GM21381 (cell line): ENCODE data around the gene RIPK3.

Experiments
- ATAC-seq: cut with Tn5 transposase; IDR thresholded peaks from one replicate; pipeline ENCODE4 v1.9.1; 2021; ENCODE audit warnings: mild to moderate bottlenecking, moderate library complexity; ENCODE audit not compliant: unreplicated experiment

The RIPK3 gene

DNA sequence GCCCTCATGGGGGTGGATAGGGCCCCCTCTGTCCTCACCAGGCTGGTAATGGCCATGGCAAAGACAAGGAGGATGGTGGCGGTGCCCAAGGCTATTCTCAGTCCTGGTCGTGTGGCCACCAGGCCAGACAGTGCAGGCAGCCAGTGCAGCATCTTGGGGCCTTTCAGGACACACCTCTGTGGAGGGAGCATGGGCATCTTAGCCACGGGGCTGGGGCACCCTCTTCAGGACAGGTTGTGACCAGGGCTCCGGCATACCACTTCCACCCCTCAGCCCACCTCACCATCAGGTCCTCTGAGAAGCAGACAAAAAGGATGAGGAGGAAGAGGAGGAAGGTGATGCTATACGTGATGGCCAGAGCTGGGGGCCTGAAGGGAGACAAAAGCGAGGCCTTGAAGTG is 15.8 kb downstream of the RIPK3 start:
- no peak for ATAC-seq

DNA sequence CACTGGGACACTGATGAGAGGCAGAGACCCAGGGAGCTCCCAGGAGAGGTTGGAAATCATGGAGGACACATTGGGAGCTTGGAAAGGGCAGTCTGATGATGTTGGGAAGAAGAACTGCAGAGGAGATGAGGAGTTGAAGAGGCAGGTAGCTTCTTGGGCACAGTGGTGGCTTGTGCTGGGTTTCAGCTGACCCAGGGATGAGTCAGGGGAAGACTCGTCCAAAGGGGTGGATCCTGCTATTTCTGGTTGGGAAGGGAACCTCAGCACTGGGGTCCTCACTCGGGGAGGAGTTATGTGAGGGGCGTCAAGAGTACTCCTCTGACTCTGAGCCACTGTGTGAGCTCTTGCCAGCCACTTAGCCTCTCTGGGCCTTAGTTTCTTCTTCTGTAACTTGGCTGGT is 16.4 kb downstream of the RIPK3 start:
- ATAC-seq: no peak

DNA sequence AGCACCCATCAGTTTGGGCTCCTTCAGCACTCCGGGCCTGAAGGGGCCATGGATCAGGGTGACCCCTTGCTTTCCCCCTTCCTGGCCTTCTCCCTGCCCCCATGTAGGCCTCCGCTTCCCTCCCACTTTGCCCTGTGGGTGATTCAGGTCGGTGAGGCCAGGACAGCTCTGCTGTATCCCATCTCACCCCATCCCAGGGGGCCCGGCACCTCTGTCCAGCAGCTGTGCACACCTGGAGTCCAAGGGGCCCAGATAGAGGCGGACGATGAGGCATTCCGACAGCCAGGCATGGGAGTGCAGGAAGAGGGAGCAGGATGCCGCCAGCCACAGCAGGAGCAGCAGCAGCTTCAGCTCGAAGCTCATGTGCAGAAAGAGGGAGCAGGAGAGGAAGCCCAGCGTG is 17.1 kb downstream of the RIPK3 start:
- no peak for ATAC-seq

DNA sequence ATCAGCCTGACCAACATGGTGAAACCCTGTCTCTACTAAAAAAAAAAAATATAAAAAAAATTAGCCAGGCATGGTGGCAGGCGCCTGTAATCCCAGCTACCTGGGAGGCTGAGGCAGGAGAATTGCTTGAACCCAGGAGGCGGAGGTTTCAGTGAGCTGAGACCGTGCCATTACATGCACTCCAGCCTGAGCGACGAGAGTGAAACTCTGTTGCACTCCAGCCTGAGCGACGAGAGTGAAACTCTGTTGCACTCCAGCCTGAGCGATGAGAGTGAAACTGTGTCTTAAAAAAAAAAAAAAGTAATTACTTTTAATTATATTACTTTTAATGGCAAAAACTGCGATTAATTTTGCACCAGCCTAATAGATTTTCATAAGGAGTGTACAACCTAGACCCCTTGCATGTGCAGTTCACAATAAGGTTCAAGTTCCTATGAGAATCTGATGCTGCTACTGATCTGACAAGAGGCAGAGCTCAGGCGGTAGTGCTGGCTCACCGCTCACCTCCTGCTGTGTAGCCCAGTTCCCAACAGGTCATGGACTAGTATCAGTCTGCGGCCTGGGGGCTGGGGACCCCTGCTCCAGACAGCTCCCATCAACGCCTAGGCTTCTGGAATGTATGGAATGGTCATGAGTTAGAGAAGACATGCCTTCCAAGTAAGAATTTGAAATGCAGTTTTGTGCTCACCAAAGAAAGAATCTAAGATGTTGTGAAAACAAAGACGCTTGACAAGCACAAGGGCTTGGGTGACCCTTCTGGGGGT is 18.4 kb downstream of the RIPK3 start:
- no peak for ATAC-seq

GRCh38 chr14:24317141-24317928 is 22.5 kb downstream of the RIPK3 start:
- ATAC-seq: no peak

DNA sequence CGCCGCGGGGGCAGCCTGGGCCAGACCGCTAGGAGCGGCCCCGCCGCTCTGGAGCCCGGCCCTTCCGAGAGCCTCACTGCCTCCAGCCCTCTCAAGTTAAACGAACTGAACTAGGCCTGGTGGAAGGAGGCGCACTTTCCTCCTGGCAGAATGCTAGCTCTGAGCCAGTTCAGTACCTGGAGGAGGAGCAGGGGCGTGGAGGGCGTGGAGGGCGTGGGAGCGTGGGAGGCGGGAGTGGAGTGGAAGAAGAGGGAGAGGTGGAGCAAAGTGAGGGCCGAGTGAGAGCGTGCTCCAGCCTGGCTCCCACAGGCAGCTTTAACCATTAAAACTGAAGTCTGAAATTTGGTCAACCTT is 23.2 kb downstream of the RIPK3 start:
- ATAC-seq: no peak

GRCh38 chr14:24315807-24316596 is 23.8 kb downstream of the RIPK3 start:
- no peak for ATAC-seq

GRCh38 chr14:24315243-24315806 is 24.5 kb downstream of the RIPK3 start:
- ATAC-seq: no peak

- ATAC-seq: no peak
These were observed 25.2 kb downstream of the RIPK3 start for GRCh38 chr14:24314377-24315193.

GRCh38 chr14:24313913-24314312 is 25.9 kb downstream of the RIPK3 start:
- no peak for ATAC-seq

GRCh38 chr14:24312736-24313507 is 26.9 kb downstream of the RIPK3 start:
- ATAC-seq: no peak

GRCh38 chr14:24311837-24312615 is 27.8 kb downstream of the RIPK3 start:
- no peak for ATAC-seq

DNA sequence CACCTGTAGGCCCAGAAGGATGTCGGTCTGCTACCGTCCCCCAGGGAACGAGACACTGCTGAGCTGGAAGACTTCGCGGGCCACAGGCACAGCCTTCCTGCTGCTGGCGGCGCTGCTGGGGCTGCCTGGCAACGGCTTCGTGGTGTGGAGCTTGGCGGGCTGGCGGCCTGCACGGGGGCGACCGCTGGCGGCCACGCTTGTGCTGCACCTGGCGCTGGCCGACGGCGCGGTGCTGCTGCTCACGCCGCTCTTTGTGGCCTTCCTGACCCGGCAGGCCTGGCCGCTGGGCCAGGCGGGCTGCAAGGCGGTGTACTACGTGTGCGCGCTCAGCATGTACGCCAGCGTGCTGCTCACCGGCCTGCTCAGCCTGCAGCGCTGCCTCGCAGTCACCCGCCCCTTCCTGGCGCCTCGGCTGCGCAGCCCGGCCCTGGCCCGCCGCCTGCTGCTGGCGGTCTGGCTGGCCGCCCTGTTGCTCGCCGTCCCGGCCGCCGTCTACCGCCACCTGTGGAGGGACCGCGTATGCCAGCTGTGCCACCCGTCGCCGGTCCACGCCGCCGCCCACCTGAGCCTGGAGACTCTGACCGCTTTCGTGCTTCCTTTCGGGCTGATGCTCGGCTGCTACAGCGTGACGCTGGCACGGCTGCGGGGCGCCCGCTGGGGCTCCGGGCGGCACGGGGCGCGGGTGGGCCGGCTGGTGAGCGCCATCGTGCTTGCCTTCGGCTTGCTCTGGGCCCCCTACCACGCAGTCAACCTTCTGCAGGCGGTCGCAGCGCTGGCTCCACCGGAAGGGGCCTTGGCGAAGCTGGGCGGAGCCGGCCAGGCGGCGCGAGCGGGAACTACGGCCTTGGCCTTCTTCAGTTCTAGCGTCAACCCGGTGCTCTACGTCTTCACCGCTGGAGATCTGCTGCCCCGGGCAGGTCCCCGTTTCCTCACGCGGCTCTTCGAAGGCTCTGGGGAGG is 28.9 kb downstream of the RIPK3 start, which contains the start of gene LTB4R:
LTB4R (plus strand) TSS at position 857 of the 959 bp plus-strand sequence. CDS start 4,150 bp downstream, outside the sequence.
- peak; percentile 66 for ATAC-seq

DNA sequence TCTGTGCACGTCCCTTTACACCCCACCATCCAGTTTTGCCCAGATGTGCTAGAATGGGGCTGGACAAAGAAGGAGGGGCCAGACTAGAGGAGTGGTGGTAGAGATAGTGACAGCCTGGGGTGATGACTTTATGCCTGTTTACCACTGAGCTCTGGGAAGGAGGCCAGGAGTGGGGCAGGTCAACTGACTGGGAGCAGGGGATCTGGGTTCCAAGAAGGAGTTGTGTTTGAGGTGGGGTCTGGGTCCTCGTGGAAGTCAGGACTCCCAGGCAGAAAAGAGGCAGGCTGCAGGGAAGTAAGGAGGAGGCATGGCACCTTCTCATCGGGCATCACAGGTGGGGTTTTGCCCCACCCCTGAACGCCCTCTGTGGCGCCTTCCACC is 29.5 kb downstream of the RIPK3 start:
- ATAC-seq: no peak

GRCh38 chr14:24309538-24310264 is 30.1 kb downstream of the RIPK3 start, which contains the start of gene LTB4R2:
Gene LTB4R2, plus strand, starts transcription at chr14:24310140. Its CDS starts 525 bp downstream, at chr14:24310665.
- ATAC-seq: no peak

- no peak for ATAC-seq
These were observed 31.3 kb downstream of the RIPK3 start for GRCh38 chr14:24308342-24309124.
